CD4-positive, alpha-beta T cell treated with Interleukin-2 at 100 ng/mL for 4 hours (primary cell): Measurements from ENCODE around the gene VAMP2.
A peak's percentile ranks its signal among the peaks of the same experiment; 100 is the strongest.
"Not testable (repeated sequence)": the region's sequence is repeated elsewhere in the genome, so short reads cannot be mapped to it uniquely, and the experiment has no call there.

Source experiments
- DNase-seq: peaks from one replicate; pipeline ENCODE4 v3.0.0-alpha.2; 2020; ENCODE audit warnings: low spot score

Gene VAMP2

DNA sequence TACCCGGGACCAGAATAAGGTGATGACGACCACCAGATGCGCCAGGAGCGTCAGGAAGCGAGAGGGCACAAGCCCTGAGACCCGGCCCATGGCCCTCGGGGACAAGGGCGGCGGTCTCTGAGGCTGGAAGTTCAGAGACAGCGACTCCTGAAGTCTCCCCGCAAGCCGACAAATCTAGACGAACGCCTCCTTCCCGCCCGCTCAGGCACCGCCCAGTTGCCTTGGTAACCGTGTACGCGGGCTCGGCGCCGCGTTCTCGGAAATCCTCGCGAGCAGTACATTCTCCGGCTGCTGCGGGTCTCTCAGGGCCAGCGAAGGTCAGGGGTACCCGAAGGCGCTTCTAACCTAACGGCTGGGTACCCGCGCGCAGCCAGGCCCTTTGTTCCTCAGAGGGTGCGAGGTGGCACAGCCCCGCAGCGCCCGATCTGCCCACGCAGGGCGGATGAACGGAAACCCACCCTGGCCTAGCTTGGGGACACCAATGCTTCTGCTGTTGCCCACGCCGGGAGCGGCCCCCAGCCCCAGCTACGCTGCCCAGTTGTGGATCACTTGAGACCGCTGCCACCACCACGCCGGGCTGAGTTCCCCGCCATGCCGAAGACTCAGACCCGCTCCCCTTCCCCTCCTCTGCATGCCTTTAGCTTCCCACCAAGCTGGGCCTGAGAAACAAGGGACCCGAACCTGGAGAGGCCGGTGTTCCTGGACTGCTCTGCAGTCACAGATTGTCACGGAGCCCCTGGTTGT is 13.6 kb upstream of the VAMP2 start, which contains the start of gene TMEM107:
Gene TMEM107, minus strand, starts transcription at position 184 of the 744 bp plus-strand sequence. Its CDS starts 94 bp downstream, at position 90.
- peak; percentile 89 for DNase-seq

DNA sequence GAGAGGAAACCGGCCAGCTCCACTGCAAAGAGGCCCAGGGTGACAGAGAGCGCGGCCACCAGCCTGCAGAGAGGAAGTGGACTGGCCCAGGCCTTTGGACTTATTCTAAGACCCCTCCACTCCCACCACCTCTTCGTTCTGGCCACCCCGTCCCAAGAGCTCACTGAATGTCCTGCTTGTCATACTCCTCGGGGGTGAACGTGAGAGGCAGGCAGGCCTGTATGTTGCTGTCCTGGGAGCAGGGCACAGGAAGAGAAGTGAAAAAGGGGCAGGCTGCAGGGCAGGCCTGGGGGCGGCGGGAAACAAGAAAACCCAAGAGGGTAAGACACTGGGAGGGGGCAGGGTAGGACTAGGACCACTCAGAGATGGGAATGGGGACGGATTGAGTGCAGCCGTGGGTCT is 13.0 kb upstream of the VAMP2 start:
- no peak for DNase-seq

DNA sequence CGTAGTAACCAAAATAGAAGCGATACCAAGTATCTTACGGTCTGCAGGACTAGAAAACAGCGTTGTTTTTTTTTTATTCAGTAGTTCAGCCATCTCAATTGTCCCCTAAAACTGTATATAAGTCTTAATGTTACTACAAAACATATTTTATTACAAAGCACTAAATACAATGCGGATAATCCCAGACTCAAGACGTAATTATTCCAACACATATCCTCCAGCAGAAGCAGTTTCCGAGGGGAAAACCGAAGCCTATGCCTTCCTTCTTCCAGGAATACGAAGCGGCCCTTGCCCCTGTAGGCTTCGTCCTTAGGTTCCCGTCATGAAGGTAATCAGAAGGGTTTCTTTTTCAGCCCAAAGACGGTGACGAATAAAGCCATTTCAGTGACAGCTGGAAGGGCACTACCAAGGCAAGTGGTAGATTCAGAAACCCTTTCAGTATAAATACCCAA is 11.1 kb upstream of the VAMP2 start:
- DNase-seq = no peak

- peak; percentile 91 for DNase-seq
These were observed 10.5 kb upstream of the VAMP2 start for GRCh38 chr17:8173056-8173870.

GRCh38 chr17:8170186-8170585 is 7.4 kb upstream of the VAMP2 start:
- not testable (repeated sequence) for DNase-seq

DNA sequence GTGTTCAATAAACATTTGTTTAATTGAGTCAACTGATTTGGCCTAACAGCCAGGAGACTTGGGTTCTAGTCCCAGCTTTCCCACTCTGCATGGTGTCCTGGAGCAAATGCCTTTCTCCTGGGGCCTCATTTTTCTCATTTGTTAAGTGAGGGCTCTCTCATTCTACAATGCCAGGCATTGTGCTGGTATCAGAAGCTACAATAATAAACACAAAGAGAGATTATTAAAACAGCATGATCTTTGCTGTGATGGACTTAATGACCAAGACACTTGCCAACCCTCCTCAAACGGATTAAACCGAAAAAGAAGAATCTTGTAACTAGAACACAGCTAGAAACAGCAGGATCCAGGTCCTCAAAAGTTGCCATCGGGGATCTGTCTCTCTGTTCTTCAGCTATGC is 4.8 kb upstream of the VAMP2 start:
- DNase-seq = no peak

GRCh38 chr17:8166731-8167130 is 4.0 kb upstream of the VAMP2 start:
- DNase-seq = no peak

DNA sequence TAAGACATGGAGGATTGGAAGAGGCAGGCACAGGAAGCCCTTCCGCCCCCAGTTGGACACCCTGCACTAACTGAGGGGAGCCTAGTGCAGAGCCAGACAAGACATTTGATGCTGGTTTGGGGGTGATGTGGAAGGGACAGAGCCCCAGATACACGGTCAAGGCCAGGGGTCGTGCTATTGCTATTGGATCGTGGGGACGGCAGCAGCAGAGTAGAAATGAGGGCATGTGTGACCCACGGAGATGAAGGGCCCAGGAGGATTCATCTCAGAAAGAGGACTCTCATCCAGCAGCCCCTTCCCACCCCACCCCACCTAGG is 2.0 kb upstream of the VAMP2 start:
- DNase-seq = no peak

- peak; percentile 73 for DNase-seq
These were observed 1.4 kb upstream of the VAMP2 start for GRCh38 chr17:8163978-8164814.

- DNase-seq = no peak
These were observed 539 bp upstream of the VAMP2 start for GRCh38 chr17:8162997-8163977.

- DNase-seq = no peak
These were observed 1.2 kb downstream of the VAMP2 start for GRCh38 chr17:8161289-8162232.

GRCh38 chr17:8160741-8161221 is 2.0 kb downstream of the VAMP2 start:
- no peak for DNase-seq

DNA sequence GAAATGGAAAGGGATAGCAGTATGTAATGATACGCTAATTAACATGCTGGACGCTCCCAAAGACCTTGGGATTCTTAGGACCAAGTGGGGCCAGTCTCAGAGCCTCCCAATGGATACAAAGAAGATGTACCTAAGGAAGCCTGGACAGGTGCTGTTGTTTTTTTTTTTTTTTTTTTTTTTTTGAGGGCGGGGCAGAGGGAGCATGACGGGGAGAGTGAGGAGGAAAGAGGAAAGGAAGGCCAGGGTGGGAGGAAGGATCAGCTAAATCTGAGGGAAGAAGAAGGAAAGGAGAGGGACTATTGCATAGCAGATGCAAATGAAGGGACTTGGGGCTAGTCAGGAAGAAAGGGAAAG is 2.5 kb downstream of the VAMP2 start:
- no peak for DNase-seq

DNA sequence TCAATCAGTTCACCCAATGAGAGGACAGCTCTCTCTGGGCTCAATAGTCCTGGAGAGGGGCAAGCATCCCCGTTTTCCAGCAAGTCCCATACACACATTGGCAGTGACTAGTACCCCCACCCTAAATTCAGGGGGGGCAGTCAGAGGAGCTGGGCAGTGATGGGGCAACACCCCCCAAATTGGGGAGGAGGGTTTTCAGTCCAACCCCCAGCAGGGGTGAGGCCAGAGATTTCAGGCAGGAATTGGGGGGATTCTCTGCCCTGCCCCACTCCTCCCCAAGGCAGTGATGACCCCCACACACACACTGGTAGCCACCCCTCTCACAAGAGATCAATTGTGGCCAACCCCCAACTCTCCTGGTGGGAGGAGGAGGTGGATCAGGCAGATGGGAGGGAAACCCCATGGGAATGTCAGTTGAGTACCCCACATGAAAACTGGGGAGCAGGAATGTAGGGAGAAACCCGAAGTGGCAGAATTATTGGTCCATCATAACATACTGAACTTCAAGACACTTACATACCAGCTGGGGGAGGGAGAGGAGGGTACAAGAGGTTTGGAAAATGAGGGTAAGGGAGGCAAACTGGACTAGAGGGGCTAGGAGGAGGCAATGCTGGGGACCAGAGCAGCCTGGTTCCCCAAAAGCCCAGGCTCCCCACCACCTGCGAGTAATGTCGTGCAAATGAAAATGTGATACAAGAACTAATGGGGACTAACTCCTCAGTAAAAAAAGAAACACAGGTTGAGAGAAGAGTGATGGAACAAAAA is 3.1 kb downstream of the VAMP2 start:
- no peak for DNase-seq

GRCh38 chr17:8159032-8159400 is 3.7 kb downstream of the VAMP2 start:
- DNase-seq = no peak

GRCh38 chr17:8158267-8159031 is 4.3 kb downstream of the VAMP2 start:
- DNase-seq = peak; percentile 91

- peak; percentile 100 for DNase-seq
These were observed 6.3 kb downstream of the VAMP2 start for GRCh38 chr17:8156246-8156992.

DNA sequence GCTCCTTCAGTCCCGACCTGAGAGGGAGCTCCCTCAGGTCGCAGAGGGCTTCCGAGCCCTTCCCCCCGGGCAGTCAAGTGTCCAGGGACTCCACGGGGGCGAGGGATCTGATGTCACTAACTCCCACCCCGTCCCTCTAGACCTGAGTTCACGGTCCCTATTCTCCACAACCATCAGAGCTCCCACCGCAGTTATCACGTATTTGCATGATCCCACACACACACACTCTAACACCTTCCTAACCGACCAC is 6.8 kb downstream of the VAMP2 start:
- DNase-seq = no peak
